Measurements from ENCODE around the gene GRIN2C. TPM values are rescaled to one million over a fixed set of nuclear protein-coding genes. Genes with fewer than 3 reads are reported as not detected.

Gene GRIN2C
- total and polyA plus RNA-seq, 2 donors from 2014 or later, result 0.15 to 0.31 TPM

DNA sequence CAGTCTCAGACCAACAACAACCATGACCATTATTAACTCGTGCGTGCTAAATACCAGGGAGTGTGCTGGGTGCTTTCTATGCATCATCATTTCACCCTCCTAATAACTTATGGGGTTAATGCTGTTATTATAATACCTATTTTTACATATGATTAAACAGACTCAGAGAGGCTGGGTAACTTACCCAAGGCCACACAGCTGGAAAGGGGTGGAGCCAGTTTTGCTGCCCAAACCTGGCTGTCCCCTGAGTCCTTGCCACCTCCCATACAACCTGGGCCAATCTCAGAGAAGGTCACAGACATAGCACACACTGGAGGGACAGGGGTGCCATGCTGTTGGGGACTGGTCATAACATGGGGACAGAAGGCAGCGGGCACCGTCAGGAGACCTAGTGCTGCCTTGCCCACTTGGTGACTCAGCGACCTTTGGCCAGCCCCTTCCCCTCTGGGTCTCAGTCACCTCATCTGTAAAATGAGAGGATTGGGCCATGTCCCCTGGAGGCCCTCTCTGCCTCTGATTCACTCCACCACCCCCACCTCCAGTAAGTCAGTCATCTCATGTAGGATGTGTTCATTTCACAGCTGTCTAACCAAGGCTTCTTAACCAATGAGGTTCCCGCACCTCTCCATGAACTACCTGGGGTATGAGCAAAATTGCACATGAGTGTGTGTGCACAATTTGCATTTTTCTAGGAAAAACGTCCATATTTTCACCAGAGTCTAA, 45.2 kb upstream of the GRIN2C start:
- Histone ChIP-seq H3K4me3 (ENCODE audit: low read length in 3 of 3) (no peak overlapping the region), H3K9me3 (ENCODE audit: control insufficient read depth in 2 of 3, insufficient read depth in 1 of 3, low read length in 3 of 3) (no peaks in the 10 kb centered on the region), H3K36me3 (ENCODE audit: control insufficient read depth in 2 of 3, insufficient read depth in 3 of 3, low read length in 3 of 3) (no peaks in the 10 kb centered on the region), H3K27ac (ENCODE audit: low read depth in 2 of 2, low read length in 2 of 2) (no peak overlapping the region), H3K27me3 (ENCODE audit: control insufficient read depth, insufficient read depth, low read length) (no peaks in the 10 kb centered on the region), H3K9ac (ENCODE audit: low read length in 3 of 3) (no peak overlapping the region), H3K4me1 (ENCODE audit: control insufficient read depth in 2 of 3, insufficient read depth in 2 of 3, low read depth in 1 of 3, low read length in 3 of 3) (no peaks in the 10 kb centered on the region)
- intact Hi-C loops (cut with DNase I), result no loop called here
- FAIRE-seq (no peak), DNase-seq (no peak)
- TF ChIP-seq, protein P1, sequence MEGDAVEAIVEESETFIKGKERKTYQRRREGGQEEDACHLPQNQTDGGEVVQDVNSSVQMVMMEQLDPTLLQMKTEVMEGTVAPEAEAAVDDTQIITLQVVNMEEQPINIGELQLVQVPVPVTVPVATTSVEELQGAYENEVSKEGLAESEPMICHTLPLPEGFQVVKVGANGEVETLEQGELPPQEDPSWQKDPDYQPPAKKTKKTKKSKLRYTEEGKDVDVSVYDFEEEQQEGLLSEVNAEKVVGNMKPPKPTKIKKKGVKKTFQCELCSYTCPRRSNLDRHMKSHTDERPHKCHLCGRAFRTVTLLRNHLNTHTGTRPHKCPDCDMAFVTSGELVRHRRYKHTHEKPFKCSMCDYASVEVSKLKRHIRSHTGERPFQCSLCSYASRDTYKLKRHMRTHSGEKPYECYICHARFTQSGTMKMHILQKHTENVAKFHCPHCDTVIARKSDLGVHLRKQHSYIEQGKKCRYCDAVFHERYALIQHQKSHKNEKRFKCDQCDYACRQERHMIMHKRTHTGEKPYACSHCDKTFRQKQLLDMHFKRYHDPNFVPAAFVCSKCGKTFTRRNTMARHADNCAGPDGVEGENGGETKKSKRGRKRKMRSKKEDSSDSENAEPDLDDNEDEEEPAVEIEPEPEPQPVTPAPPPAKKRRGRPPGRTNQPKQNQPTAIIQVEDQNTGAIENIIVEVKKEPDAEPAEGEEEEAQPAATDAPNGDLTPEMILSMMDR (IDR thresholded peaks at IDR 0.05; ENCODE audit: borderline replicate concordance, extremely low read depth, insufficient read depth), result no peak

DNA sequence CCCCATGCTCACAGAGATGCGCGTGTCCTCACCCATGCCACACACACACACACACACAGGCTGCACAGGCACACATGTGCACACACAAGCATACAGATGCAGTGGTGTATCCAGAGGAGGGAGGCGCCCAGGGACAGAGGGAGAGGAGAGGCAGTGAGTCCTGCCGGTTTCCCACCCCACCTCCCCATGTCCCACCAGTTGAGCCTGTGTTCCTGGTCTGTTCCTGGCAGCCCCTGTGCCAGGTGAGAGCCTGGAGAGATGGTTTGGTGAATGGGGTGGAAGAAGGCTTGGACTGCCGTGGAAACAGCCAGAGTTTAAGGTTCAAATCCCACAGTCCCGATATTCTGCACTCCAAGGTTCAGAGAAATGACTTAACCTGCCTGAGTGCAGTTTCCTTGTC, 44.0 kb upstream of the GRIN2C start:
- Histone ChIP-seq H3K9me3 (ENCODE audit: control insufficient read depth in 2 of 3, insufficient read depth in 1 of 3, low read length in 3 of 3) (no peaks in the 10 kb centered on the region), H3K4me3 (ENCODE audit: low read length in 3 of 3) (no peak overlapping the region), H3K27ac (ENCODE audit: low read depth in 2 of 2, low read length in 2 of 2) (no peak overlapping the region), H3K27me3 (ENCODE audit: control insufficient read depth, insufficient read depth, low read length) (no peaks in the 10 kb centered on the region), H3K4me1 (ENCODE audit: control insufficient read depth in 2 of 3, insufficient read depth in 2 of 3, low read depth in 1 of 3, low read length in 3 of 3) (no peaks in the 10 kb centered on the region), H3K9ac (ENCODE audit: low read length in 3 of 3) (no peak overlapping the region), H3K36me3 (ENCODE audit: control insufficient read depth in 2 of 3, insufficient read depth in 3 of 3, low read length in 3 of 3) (no peaks in the 10 kb centered on the region)
- intact Hi-C loops (cut with DNase I), result no loop called here
- TF ChIP-seq, protein P1 (IDR thresholded peaks at IDR 0.05; ENCODE audit: borderline replicate concordance, extremely low read depth, insufficient read depth), result no peak
- FAIRE-seq (no peak), DNase-seq (no peak)

DNA sequence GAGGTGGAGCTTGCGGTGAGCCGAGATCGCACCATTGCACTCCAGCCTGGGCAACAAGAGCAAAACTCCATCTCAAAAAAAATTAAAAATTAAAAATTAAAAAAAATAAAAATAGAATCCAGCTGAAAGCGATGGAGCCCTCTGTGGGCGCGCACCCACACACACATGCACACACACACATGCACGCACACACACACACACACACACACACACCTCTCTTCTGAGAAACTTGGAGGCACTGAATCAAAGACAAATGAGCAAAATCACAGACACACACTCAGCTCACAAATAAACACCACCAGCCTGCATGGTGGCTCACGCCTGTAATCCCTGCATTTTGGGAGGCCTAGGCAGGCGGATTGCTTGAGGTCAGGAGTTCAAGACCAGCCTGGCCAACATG, 43.3 kb upstream of the GRIN2C start:
- Histone ChIP-seq H3K27ac (ENCODE audit: low read depth in 2 of 2, low read length in 2 of 2) (no peak overlapping the region), H3K4me1 (ENCODE audit: control insufficient read depth in 2 of 3, insufficient read depth in 2 of 3, low read depth in 1 of 3, low read length in 3 of 3) (no peaks in the 10 kb centered on the region), H3K27me3 (ENCODE audit: control insufficient read depth, insufficient read depth, low read length) (no peaks in the 10 kb centered on the region), H3K9ac (ENCODE audit: low read length in 3 of 3) (no peak overlapping the region), H3K4me3 (ENCODE audit: low read length in 3 of 3) (no peak overlapping the region), H3K36me3 (ENCODE audit: control insufficient read depth in 2 of 3, insufficient read depth in 3 of 3, low read length in 3 of 3) (no peaks in the 10 kb centered on the region), H3K9me3 (ENCODE audit: control insufficient read depth in 2 of 3, insufficient read depth in 1 of 3, low read length in 3 of 3) (no peaks in the 10 kb centered on the region)
- TF ChIP-seq, protein P1 (IDR thresholded peaks at IDR 0.05; ENCODE audit: borderline replicate concordance, extremely low read depth, insufficient read depth), result no peak
- intact Hi-C loops (cut with DNase I), result no loop called here
- FAIRE-seq (no peak), DNase-seq (no peak)
